SJCRH30 (cell line): ENCODE measurements around the gene RABGEF1. TPM values are rescaled to one million over a fixed set of nuclear protein-coding genes. Genes with fewer than 3 reads are reported as not detected.
"Not testable (repeated sequence)": the region's sequence is repeated elsewhere in the genome, so short reads cannot be mapped to it uniquely, and the experiment has no call there.

Experiments used
- DNase-seq, 2 experiments: peaks; one replicate each; pipeline ENCODE4 v3.0.0-alpha.2; 2015 to 2020
- H3K27ac ChIP-seq: fragments of 250-450 bp; sonication (Bioruptor Pico); 2 replicates; pipeline ENCODE4 v1.5.1; 2020; ENCODE audit warnings: mild to moderate bottlenecking, moderate library complexity
- H3K27me3 ChIP-seq: fragments of 250-450 bp; sonication (Bioruptor Pico); 2 replicates; pipeline ENCODE4 v1.5.1; 2020; ENCODE audit warnings: mild to moderate bottlenecking, moderate library complexity
- H3K36me3 ChIP-seq: fragments of 250-450 bp; sonication (Bioruptor Pico); 2 replicates; pipeline ENCODE4 v1.5.1; 2020; ENCODE audit warnings: mild to moderate bottlenecking, moderate library complexity
- H3K4me1 ChIP-seq: fragments of 250-450 bp; sonication (Bioruptor Pico); 2 replicates; pipeline ENCODE4 v1.5.1; 2020; ENCODE audit warnings: mild to moderate bottlenecking, moderate library complexity
- H3K4me3 ChIP-seq: fragments of 250-450 bp; sonication (Bioruptor Pico); 2 replicates; pipeline ENCODE4 v1.5.1; 2020; ENCODE audit warnings: mild to moderate bottlenecking, moderate library complexity
- H3K9me3 ChIP-seq: fragments of 250-450 bp; sonication (Bioruptor Pico); replicated peaks from 2 replicates; pipeline ENCODE4 v1.5.1; 2020; ENCODE audit warnings: mild to moderate bottlenecking, moderate library complexity
- total RNA-seq: library from RNA; depleted of rRNA; stranded (reverse); fragments of >200 nt; shearing (Covaris generic); gene quantifications from 2 replicates; pipeline ENCODE4 v1.2.3, GENCODE V29; 2014

Gene RABGEF1
- total RNA-seq, 1 experiment from 2014 or later: 26.7 TPM

GRCh38 chr7:66830976-66831375 is 90.4 kb downstream of the RABGEF1 start:
- H3K27ac ChIP-seq, H3K27me3 ChIP-seq, H3K9me3 ChIP-seq, H3K36me3 ChIP-seq, H3K4me1 ChIP-seq, DNase-seq, H3K4me3 ChIP-seq: not testable (repeated sequence)

DNA sequence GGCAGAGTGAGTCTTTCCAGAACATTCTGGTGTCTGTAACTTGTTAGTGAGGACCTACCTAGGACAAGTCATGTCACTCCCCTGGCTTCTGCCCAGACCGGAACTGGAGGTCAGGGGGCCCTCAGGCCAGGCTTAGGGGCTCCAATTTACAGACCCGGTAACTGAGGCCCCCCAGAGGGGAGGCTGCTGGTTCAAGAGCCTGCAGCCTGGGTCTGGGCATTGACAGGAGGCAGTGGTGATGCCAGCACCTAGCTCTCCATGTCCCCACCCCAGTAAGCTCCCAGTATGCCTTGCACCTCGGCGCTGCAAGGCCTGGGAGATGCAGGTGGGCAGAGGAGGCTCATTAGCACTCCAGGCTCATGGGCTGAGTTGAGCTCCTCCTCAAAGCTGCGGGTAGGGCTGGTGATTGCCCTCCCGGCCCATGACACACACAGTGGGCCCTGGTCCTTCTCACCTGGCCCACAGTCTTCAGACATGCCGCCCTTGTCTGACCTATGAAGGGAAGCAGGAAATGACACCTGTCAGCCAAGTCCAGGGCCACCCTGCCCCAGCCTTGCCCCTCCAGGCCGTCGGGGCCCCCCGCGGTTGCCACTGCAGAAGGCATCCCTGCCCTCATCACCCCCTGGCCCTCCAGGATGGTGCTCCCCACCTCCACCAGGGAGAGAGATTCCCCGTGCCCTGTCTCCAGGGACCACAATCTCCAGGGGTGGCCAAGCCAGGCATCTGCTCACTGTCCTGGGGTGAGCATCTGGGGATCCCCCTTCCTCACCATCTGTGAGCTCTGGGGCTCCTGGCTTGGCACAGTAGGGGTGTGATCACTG is 92.2 kb downstream of the RABGEF1 start:
- Histone ChIP-seq H3K27ac (no peak overlapping the region), H3K36me3 (no peaks in the 10 kb centered on the region), H3K4me1 (no peaks in the 10 kb centered on the region), H3K9me3 (no peaks in the 10 kb centered on the region), H3K4me3 (no peak overlapping the region), H3K27me3 (no peaks in the 10 kb centered on the region)
- DNase-seq: no peak

- H3K27me3 ChIP-seq: no peaks in the 10 kb centered on the region
- H3K4me3 ChIP-seq: no peak overlapping the region
- DNase-seq: peak; percentile 68 to 87
- no peaks in the 10 kb centered on the region for H3K4me1 ChIP-seq
- H3K27ac ChIP-seq: no peak overlapping the region
- no peaks in the 10 kb centered on the region for H3K9me3 ChIP-seq
- no peaks in the 10 kb centered on the region for H3K36me3 ChIP-seq
These were observed 96.5 kb downstream of the RABGEF1 start for GRCh38 chr7:66837007-66837406.

GRCh38 chr7:66837661-66838060 is 97.1 kb downstream of the RABGEF1 start:
- DNase-seq: no peak
- Histone ChIP-seq H3K36me3 (no peaks in the 10 kb centered on the region), H3K27me3 (no peaks in the 10 kb centered on the region), H3K9me3 (no peaks in the 10 kb centered on the region), H3K4me3 (no peak overlapping the region), H3K27ac (no peak overlapping the region), H3K4me1 (no peaks in the 10 kb centered on the region)

DNA sequence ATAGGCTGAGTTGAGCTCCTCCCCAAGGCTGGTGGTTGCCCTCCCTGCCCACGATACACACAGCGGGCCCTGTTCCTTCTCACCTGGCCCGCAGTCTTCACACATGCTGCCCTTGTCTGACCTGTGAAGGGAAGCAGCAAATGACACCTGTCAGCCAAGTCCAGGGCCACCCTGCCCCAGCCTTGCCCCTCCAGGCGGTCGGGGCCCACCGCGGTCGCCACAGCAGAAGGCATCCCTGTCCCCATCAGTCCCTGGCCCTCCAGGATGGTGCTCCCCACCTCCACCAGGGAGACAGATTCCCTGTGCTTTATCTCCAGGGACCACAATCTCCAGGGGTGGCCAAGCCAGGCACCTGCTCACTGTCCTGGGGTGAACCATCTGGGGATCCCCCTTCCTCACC is 99.3 kb downstream of the RABGEF1 start:
- DNase-seq: no peak
- no peaks in the 10 kb centered on the region for H3K4me1 ChIP-seq
- no peak overlapping the region for H3K27ac ChIP-seq
- H3K27me3 ChIP-seq: no peaks in the 10 kb centered on the region
- H3K9me3 ChIP-seq: no peaks in the 10 kb centered on the region
- H3K36me3 ChIP-seq: no peaks in the 10 kb centered on the region
- H3K4me3 ChIP-seq: no peak overlapping the region

GRCh38 chr7:66840316-66840715 is 99.8 kb downstream of the RABGEF1 start:
- Histone ChIP-seq H3K9me3 (no peaks in the 10 kb centered on the region), H3K4me3 (no peak overlapping the region), H3K36me3 (no peaks in the 10 kb centered on the region), H3K4me1 (no peaks in the 10 kb centered on the region), H3K27me3 (no peaks in the 10 kb centered on the region), H3K27ac (no peak overlapping the region)
- DNase-seq: no peak

GRCh38 chr7:66841898-66842297 is 101.4 kb downstream of the RABGEF1 start:
- Histone ChIP-seq H3K4me3 (no peak overlapping the region), H3K9me3 (no peaks in the 10 kb centered on the region), H3K27me3 (no peaks in the 10 kb centered on the region), H3K27ac (no peak overlapping the region), H3K4me1 (no peaks in the 10 kb centered on the region), H3K36me3 (no peaks in the 10 kb centered on the region)
- no peak for DNase-seq

DNA sequence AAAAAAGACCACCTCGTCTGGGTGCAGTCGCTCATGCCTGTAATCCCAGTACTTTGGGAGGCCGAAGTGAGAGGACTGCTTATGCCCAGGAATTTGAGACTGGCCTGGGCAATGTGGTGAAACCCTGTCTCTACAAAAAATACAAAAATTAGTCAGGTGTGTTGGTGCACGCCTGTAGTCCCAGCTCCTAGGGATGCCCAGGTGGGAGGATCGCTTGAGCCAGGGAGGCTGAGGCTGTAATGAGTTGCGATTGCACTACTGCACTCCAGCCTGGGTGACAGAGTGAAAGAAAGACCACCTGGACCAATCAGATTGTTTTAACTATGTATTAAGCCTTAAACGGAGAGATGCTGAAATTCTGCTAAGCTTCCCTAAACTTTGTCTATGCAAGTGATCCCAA is 103.0 kb downstream of the RABGEF1 start:
- H3K36me3 ChIP-seq, H3K27ac ChIP-seq, H3K27me3 ChIP-seq, H3K9me3 ChIP-seq, H3K4me1 ChIP-seq, DNase-seq: not testable (repeated sequence)
- peak overlapping the region; percentile 70; the same call in 1 of the 2 replicates for H3K4me3 ChIP-seq

DNA sequence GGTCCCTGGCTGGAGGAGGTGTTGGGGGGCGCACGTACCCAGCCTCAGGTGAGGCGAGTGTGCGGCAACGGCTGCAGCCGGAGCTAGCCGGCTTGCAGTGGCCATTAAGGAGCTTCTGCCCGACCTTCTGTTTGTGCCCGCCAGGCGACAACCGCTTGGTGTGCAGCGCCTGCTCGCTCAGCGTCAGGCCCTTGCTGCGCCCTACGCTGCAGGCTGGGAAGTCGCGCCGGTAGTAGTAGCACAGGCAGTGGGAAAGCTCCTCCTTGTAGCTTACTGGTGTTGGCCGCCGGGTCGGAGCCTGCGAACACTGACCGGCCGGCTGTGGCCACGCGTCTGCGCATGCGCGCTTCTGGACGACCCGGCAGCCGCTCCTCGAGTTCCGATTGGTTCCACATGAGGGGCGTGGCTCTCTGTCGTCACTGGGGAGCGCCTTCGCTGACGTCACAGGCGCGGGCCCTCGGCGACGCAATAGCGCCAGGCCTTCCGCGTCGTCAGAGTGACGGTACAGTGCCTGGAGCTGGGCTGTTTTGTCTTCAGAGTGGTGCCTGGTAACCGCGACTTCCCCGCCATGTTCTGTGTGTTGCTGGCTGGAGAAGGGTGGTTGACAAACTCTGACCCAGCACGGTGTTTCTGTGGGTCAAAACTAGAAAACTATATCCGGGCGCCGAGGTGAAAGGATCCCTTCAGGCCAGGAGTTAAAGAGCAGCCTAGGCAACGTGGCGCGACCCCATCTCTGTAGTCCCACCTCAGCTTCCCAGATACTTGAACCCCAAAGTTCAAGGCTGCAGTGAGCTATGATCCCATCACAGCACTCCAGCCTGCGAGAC is 104.2 kb downstream of the RABGEF1 start:
- peak overlapping the region; percentile 56 for H3K27ac ChIP-seq
- no peaks in the 10 kb centered on the region for H3K9me3 ChIP-seq
- no peaks in the 10 kb centered on the region for H3K36me3 ChIP-seq
- DNase-seq: peak; percentile 98 to 99
- H3K4me1 ChIP-seq: no peaks in the 10 kb centered on the region
- H3K4me3 ChIP-seq: peak overlapping the region; percentile 70
- H3K27me3 ChIP-seq: no peaks in the 10 kb centered on the region

GRCh38 chr7:66845379-66846095 is 105.0 kb downstream of the RABGEF1 start:
- no peaks in the 10 kb centered on the region for H3K9me3 ChIP-seq
- H3K36me3 ChIP-seq: no peaks in the 10 kb centered on the region
- H3K4me1 ChIP-seq: no peaks in the 10 kb centered on the region
- peak overlapping the region; percentile 56 for H3K27ac ChIP-seq
- peak overlapping the region; percentile 70 for H3K4me3 ChIP-seq
- DNase-seq: peak in 1 of 2 experiments; percentile 19
- H3K27me3 ChIP-seq: no peaks in the 10 kb centered on the region

GRCh38 chr7:66846096-66846445 is 105.5 kb downstream of the RABGEF1 start:
- not testable (repeated sequence) for DNase-seq, H3K27ac ChIP-seq, H3K36me3 ChIP-seq, H3K4me1 ChIP-seq, H3K9me3 ChIP-seq, H3K27me3 ChIP-seq, H3K4me3 ChIP-seq

- not testable (repeated sequence) for DNase-seq, H3K4me3 ChIP-seq, H3K36me3 ChIP-seq, H3K9me3 ChIP-seq, H3K27ac ChIP-seq, H3K27me3 ChIP-seq, H3K4me1 ChIP-seq
These were observed 107.0 kb downstream of the RABGEF1 start for GRCh38 chr7:66847523-66847855.

DNA sequence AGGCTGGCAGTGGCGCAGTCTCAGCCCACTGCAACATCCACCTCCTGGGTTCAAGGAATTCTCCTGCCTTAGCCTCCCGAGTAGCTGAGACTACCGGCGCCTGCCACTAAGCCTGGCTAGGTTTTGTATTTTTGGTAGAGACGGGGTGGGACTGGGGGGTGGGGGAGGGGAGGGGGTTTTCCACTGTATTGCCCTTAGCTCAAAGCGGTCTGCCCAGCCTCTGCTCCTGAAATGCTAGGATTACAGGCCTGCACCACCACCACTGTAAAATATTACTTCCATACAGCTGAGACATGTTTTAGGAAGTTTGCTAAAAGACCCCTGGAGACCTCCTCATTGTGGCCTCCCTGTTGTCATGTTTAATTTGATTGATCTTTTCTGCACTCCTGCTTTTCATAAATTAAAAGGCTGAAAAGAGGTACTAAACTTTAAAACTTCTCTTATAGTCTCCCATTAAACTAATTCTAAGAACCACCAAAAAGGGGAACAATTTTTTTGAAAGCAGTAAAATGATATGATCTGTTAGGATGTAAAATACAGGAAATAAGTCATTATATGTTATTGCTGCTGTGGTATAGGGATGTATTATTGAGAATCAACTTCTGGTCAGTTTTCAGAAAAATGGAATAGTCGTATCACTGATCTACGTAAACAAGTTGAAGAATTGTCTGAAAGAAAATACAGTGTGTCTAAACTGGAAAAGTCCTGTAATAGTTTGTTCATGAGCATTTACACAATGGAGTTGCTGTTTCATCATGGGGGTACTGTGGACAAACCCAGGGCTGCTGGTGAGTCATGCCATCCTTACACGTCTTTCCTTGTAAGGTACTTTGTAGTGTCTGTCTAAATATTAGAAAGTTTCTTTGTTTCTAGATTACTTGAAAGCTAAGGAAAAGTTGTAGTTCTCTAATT is 107.6 kb downstream of the RABGEF1 start:
- no peaks in the 10 kb centered on the region for H3K36me3 ChIP-seq
- H3K4me1 ChIP-seq: no peaks in the 10 kb centered on the region
- no peak for DNase-seq
- H3K27me3 ChIP-seq: no peaks in the 10 kb centered on the region
- no peak overlapping the region for H3K4me3 ChIP-seq
- H3K27ac ChIP-seq: no peak overlapping the region
- H3K9me3 ChIP-seq: no peaks in the 10 kb centered on the region

- Histone ChIP-seq H3K9me3 (no peaks in the 10 kb centered on the region), H3K27me3 (no peaks in the 10 kb centered on the region), H3K4me3 (no peak overlapping the region), H3K36me3 (0 out of 2 replicates have a peak, but pooled peaks cover 6% of the 10 kb centered on the region), H3K27ac (no peak overlapping the region), H3K4me1 (no peaks in the 10 kb centered on the region)
- DNase-seq: no peak
These were observed 118.8 kb downstream of the RABGEF1 start for GRCh38 chr7:66859339-66859738.
